DLD1 (cell line): ENCODE measurements around the gene ARHGAP44.

ENCODE experiments used
- in situ Hi-C: cut with HindIII; loops from 2 replicates; pipeline ENCODE4 v1.10.0; 2017; ENCODE audit warnings: low sequenced_read_pairs

The ARHGAP44 gene

GRCh38 chr17:12896180-12896785 is 107.0 kb downstream of the ARHGAP44 start:
- in situ Hi-C loops: no loop called here

GRCh38 chr17:12898110-12898509 is 108.8 kb downstream of the ARHGAP44 start:
- in situ Hi-C loops: no loop called here

GRCh38 chr17:12899604-12900003 is 110.3 kb downstream of the ARHGAP44 start:
- in situ Hi-C loops: no loop called here

- in situ Hi-C loops: no loop called here
Observed at GRCh38 chr17:12900474-12900873, 111.2 kb downstream of the ARHGAP44 start.

- in situ Hi-C loops: no loop called here
Observed at GRCh38 chr17:12902046-12902445, 112.7 kb downstream of the ARHGAP44 start.

GRCh38 chr17:12907477-12907876 is 118.2 kb downstream of the ARHGAP44 start:
- in situ Hi-C loops: no loop called here

- in situ Hi-C loops: no loop called here
Observed at GRCh38 chr17:12909046-12909445, 119.7 kb downstream of the ARHGAP44 start.

GRCh38 chr17:12909511-12909910 is 120.2 kb downstream of the ARHGAP44 start:
- in situ Hi-C loops: no loop called here

- in situ Hi-C loops: no loop called here
Observed at GRCh38 chr17:12911239-12911638, 121.9 kb downstream of the ARHGAP44 start.

- in situ Hi-C loops: no loop called here
Observed at GRCh38 chr17:12917399-12917798, 128.1 kb downstream of the ARHGAP44 start.

GRCh38 chr17:12918142-12918541 is 128.8 kb downstream of the ARHGAP44 start:
- in situ Hi-C loops: no loop called here

- in situ Hi-C loops: no loop called here
Observed at GRCh38 chr17:12922120-12922519, 132.8 kb downstream of the ARHGAP44 start.

- in situ Hi-C loops: no loop called here
Observed at GRCh38 chr17:12924614-12925013, 135.3 kb downstream of the ARHGAP44 start.

GRCh38 chr17:12927001-12927400 is 137.7 kb downstream of the ARHGAP44 start:
- in situ Hi-C loops: no loop called here

GRCh38 chr17:12927541-12928425 is 138.5 kb downstream of the ARHGAP44 start:
- in situ Hi-C loops: no loop called here

GRCh38 chr17:12928736-12929135 is 139.4 kb downstream of the ARHGAP44 start:
- in situ Hi-C loops: no loop called here

- in situ Hi-C loops: no loop called here
Observed at GRCh38 chr17:12936501-12936900, 147.2 kb downstream of the ARHGAP44 start.

- in situ Hi-C loops: no loop called here
Observed at GRCh38 chr17:12940699-12941098, 151.4 kb downstream of the ARHGAP44 start.

GRCh38 chr17:12947047-12947446 is 157.7 kb downstream of the ARHGAP44 start:
- in situ Hi-C loops: no loop called here

GRCh38 chr17:12952012-12952411 is 162.7 kb downstream of the ARHGAP44 start:
- in situ Hi-C loops: no loop called here

GRCh38 chr17:12953156-12953555 is 163.9 kb downstream of the ARHGAP44 start:
- in situ Hi-C loops: no loop called here

GRCh38 chr17:12955521-12955920 is 166.2 kb downstream of the ARHGAP44 start:
- in situ Hi-C loops: no loop called here
